Measurements from ENCODE around the gene NPAS2.

The NPAS2 gene

GRCh38 chr2:100862081-100862480 lies 42.1 kb downstream of the NPAS2 start:
- Histone ChIP-seq H3K23ac (ENCODE audit: low read length) (no peak overlapping the region), H4K12ac (ENCODE audit: low read depth, low read length) (no peak overlapping the region), H4K91ac (ENCODE audit: low read depth, low read length) (no peak overlapping the region), H3K27me3 (ENCODE audit: insufficient read depth, low read length) (no peaks in the 10 kb centered on the region), H2AK5ac (ENCODE audit: low read length) (no peak overlapping the region), H3K36me3 (ENCODE audit: control insufficient read depth in 1 of 2, insufficient read depth in 2 of 2, low read length in 2 of 2) (no peaks in the 10 kb centered on the region), H3K79me1 (ENCODE audit: low read length) (no peaks in the 10 kb centered on the region), H2BK12ac (ENCODE audit: low read length) (no peak overlapping the region), H3K4me1 (ENCODE audit: control insufficient read depth in 1 of 2, insufficient read depth in 2 of 2, low read length in 2 of 2) (no peaks in the 10 kb centered on the region), H2BK120ac (ENCODE audit: insufficient read depth, low read length, poor library complexity) (no peak overlapping the region), H4K8ac (ENCODE audit: low read depth, low read length) (no peak overlapping the region), H3K4me2 (ENCODE audit: low read length) (no peak overlapping the region), H3K18ac (ENCODE audit: low read length) (no peak overlapping the region), H3K79me2 (ENCODE audit: control insufficient read depth, insufficient read depth, low read length, poor library complexity) (no peaks in the 10 kb centered on the region), H3K9me3 (ENCODE audit: insufficient read depth, low read depth, low read length) (no peaks in the 10 kb centered on the region), H2BK5ac (ENCODE audit: low read depth, low read length, poor library complexity) (no peak overlapping the region), H3K14ac (ENCODE audit: low read length) (no peak overlapping the region), H2AFZ (ENCODE audit: insufficient read depth, low read length, poor library complexity) (no peak overlapping the region), H3K4ac (ENCODE audit: low read depth, low read length) (no peak overlapping the region), H3K9ac (ENCODE audit: low read length) (no peak overlapping the region), H3K27ac (ENCODE audit: low read depth, low read length) (no peak overlapping the region), H3K4me3 (ENCODE audit: low read depth, low read length) (no peak overlapping the region)
- no CpG with 5 or more reads among the region's 5 CpGs for WGBS (ENCODE audit: extremely low coverage, insufficient coverage, insufficient read length)
- no peak for DNase-seq

GRCh38 chr2:100865816-100866460 lies 46.0 kb downstream of the NPAS2 start:
- no peak for DNase-seq
- H3K23ac ChIP-seq (ENCODE audit: low read length), result no peak overlapping the region
- no peak overlapping the region for H3K4me2 ChIP-seq (ENCODE audit: low read length)
- WGBS (ENCODE audit: extremely low coverage, insufficient coverage, insufficient read length), result no CpG with 5 or more reads among the region's 5 CpGs
- no peak overlapping the region for H3K4me3 ChIP-seq (ENCODE audit: low read depth, low read length)
- H2BK12ac ChIP-seq (ENCODE audit: low read length), result no peak overlapping the region
- H4K8ac ChIP-seq (ENCODE audit: low read depth, low read length), result no peak overlapping the region
- no peaks in the 10 kb centered on the region for H3K79me2 ChIP-seq (ENCODE audit: control insufficient read depth, insufficient read depth, low read length, poor library complexity)
- no peak overlapping the region for H2BK5ac ChIP-seq (ENCODE audit: low read depth, low read length, poor library complexity)
- no peak overlapping the region for H3K27ac ChIP-seq (ENCODE audit: low read depth, low read length)
- H2AFZ ChIP-seq (ENCODE audit: insufficient read depth, low read length, poor library complexity), result no peak overlapping the region
- no peak overlapping the region for H3K9ac ChIP-seq (ENCODE audit: low read length)
- no peak overlapping the region for H4K91ac ChIP-seq (ENCODE audit: low read depth, low read length)
- no peak overlapping the region for H3K18ac ChIP-seq (ENCODE audit: low read length)
- no peaks in the 10 kb centered on the region for H3K9me3 ChIP-seq (ENCODE audit: insufficient read depth, low read depth, low read length)
- H4K12ac ChIP-seq (ENCODE audit: low read depth, low read length), result no peak overlapping the region
- no peaks in the 10 kb centered on the region for H3K27me3 ChIP-seq (ENCODE audit: insufficient read depth, low read length)
- no peak overlapping the region for H2BK120ac ChIP-seq (ENCODE audit: insufficient read depth, low read length, poor library complexity)
- no peak overlapping the region for H2AK5ac ChIP-seq (ENCODE audit: low read length)
- no peaks in the 10 kb centered on the region for H3K79me1 ChIP-seq (ENCODE audit: low read length)
- no peak overlapping the region for H3K4ac ChIP-seq (ENCODE audit: low read depth, low read length)
- no peaks in the 10 kb centered on the region for H3K4me1 ChIP-seq (ENCODE audit: control insufficient read depth in 1 of 2, insufficient read depth in 2 of 2, low read length in 2 of 2)
- no peaks in the 10 kb centered on the region for H3K36me3 ChIP-seq (ENCODE audit: control insufficient read depth in 1 of 2, insufficient read depth in 2 of 2, low read length in 2 of 2)
- H3K14ac ChIP-seq (ENCODE audit: low read length), result no peak overlapping the region

GRCh38 chr2:100868083-100868482 lies 48.1 kb downstream of the NPAS2 start:
- H3K27ac ChIP-seq (ENCODE audit: low read depth, low read length), result no peak overlapping the region
- no peak overlapping the region for H3K4ac ChIP-seq (ENCODE audit: low read depth, low read length)
- H3K4me1 ChIP-seq (ENCODE audit: control insufficient read depth in 1 of 2, insufficient read depth in 2 of 2, low read length in 2 of 2), result no peaks in the 10 kb centered on the region
- no peaks in the 10 kb centered on the region for H3K9me3 ChIP-seq (ENCODE audit: insufficient read depth, low read depth, low read length)
- no peak overlapping the region for H3K9ac ChIP-seq (ENCODE audit: low read length)
- no peaks in the 10 kb centered on the region for H3K79me1 ChIP-seq (ENCODE audit: low read length)
- no peaks in the 10 kb centered on the region for H3K79me2 ChIP-seq (ENCODE audit: control insufficient read depth, insufficient read depth, low read length, poor library complexity)
- H3K36me3 ChIP-seq (ENCODE audit: control insufficient read depth in 1 of 2, insufficient read depth in 2 of 2, low read length in 2 of 2), result no peaks in the 10 kb centered on the region
- no peak overlapping the region for H2AK5ac ChIP-seq (ENCODE audit: low read length)
- no peak overlapping the region for H3K23ac ChIP-seq (ENCODE audit: low read length)
- H2BK12ac ChIP-seq (ENCODE audit: low read length), result no peak overlapping the region
- H4K12ac ChIP-seq (ENCODE audit: low read depth, low read length), result no peak overlapping the region
- no peak for DNase-seq
- no peak overlapping the region for H3K18ac ChIP-seq (ENCODE audit: low read length)
- H2BK120ac ChIP-seq (ENCODE audit: insufficient read depth, low read length, poor library complexity), result no peak overlapping the region
- no peak overlapping the region for H4K8ac ChIP-seq (ENCODE audit: low read depth, low read length)
- no peak overlapping the region for H3K14ac ChIP-seq (ENCODE audit: low read length)
- H3K27me3 ChIP-seq (ENCODE audit: insufficient read depth, low read length), result no peaks in the 10 kb centered on the region
- H4K91ac ChIP-seq (ENCODE audit: low read depth, low read length), result no peak overlapping the region
- H2AFZ ChIP-seq (ENCODE audit: insufficient read depth, low read length, poor library complexity), result no peak overlapping the region
- no peak overlapping the region for H3K4me2 ChIP-seq (ENCODE audit: low read length)
- H3K4me3 ChIP-seq (ENCODE audit: low read depth, low read length), result no peak overlapping the region
- no peak overlapping the region for H2BK5ac ChIP-seq (ENCODE audit: low read depth, low read length, poor library complexity)

- no peak overlapping the region for H3K4ac ChIP-seq (ENCODE audit: low read depth, low read length)
- no CpG with 5 or more reads among the region's 3 CpGs for WGBS (ENCODE audit: extremely low coverage, insufficient coverage, insufficient read length)
- H2BK120ac ChIP-seq (ENCODE audit: insufficient read depth, low read length, poor library complexity), result no peak overlapping the region
- no peak overlapping the region for H3K4me3 ChIP-seq (ENCODE audit: low read depth, low read length)
- no peaks in the 10 kb centered on the region for H3K27me3 ChIP-seq (ENCODE audit: insufficient read depth, low read length)
- H3K27ac ChIP-seq (ENCODE audit: low read depth, low read length), result no peak overlapping the region
- no peak overlapping the region for H3K9ac ChIP-seq (ENCODE audit: low read length)
- H2BK5ac ChIP-seq (ENCODE audit: low read depth, low read length, poor library complexity), result no peak overlapping the region
- H3K79me2 ChIP-seq (ENCODE audit: control insufficient read depth, insufficient read depth, low read length, poor library complexity), result no peaks in the 10 kb centered on the region
- H4K91ac ChIP-seq (ENCODE audit: low read depth, low read length), result no peak overlapping the region
- H2AK5ac ChIP-seq (ENCODE audit: low read length), result no peak overlapping the region
- H4K12ac ChIP-seq (ENCODE audit: low read depth, low read length), result no peak overlapping the region
- DNase-seq, result no peak
- H3K4me1 ChIP-seq (ENCODE audit: control insufficient read depth in 1 of 2, insufficient read depth in 2 of 2, low read length in 2 of 2), result no peaks in the 10 kb centered on the region
- H3K9me3 ChIP-seq (ENCODE audit: insufficient read depth, low read depth, low read length), result no peaks in the 10 kb centered on the region
- H3K4me2 ChIP-seq (ENCODE audit: low read length), result no peak overlapping the region
- H3K14ac ChIP-seq (ENCODE audit: low read length), result no peak overlapping the region
- H3K23ac ChIP-seq (ENCODE audit: low read length), result no peak overlapping the region
- no peak overlapping the region for H2BK12ac ChIP-seq (ENCODE audit: low read length)
- H4K8ac ChIP-seq (ENCODE audit: low read depth, low read length), result no peak overlapping the region
- H3K18ac ChIP-seq (ENCODE audit: low read length), result no peak overlapping the region
- H3K36me3 ChIP-seq (ENCODE audit: control insufficient read depth in 1 of 2, insufficient read depth in 2 of 2, low read length in 2 of 2), result no peaks in the 10 kb centered on the region
- no peaks in the 10 kb centered on the region for H3K79me1 ChIP-seq (ENCODE audit: low read length)
- no peak overlapping the region for H2AFZ ChIP-seq (ENCODE audit: insufficient read depth, low read length, poor library complexity)
Observed at GRCh38 chr2:100869120-100869519, 49.2 kb downstream of the NPAS2 start.
